NCI-H82 (cell line): ENCODE measurements around the gene TRIO.

ENCODE experiments used
- DNase-seq: peaks from one replicate; lab custom pipeline; 2025; lab: John Stamatoyannopoulos, UW

Gene TRIO

DNA sequence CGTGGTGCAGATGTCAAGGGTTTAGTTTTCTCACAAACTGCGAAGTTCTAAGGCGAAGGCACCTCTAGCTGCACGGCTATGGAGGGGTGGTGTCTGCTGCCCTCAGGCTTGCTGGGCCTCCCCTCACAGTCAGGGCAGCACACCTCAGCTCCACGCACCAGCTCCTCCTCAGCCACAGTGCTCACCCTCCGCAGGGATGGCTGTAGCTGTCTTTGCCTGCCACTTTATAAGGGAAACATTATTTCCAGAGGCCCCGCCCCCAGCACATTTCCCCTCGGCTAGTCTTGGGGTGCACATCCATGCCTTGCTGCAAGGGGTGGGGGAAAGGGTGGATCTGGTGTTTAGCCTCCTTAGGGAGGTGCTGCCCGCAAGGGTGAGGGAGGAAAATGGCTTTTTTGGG is 154.6 kb downstream of the TRIO start:
- no peak for DNase-seq

GRCh38 chr5:14298126-14298847 is 155.1 kb downstream of the TRIO start:
- no peak for DNase-seq

GRCh38 chr5:14299666-14300065 is 156.5 kb downstream of the TRIO start:
- DNase-seq = peak; percentile 96

DNA sequence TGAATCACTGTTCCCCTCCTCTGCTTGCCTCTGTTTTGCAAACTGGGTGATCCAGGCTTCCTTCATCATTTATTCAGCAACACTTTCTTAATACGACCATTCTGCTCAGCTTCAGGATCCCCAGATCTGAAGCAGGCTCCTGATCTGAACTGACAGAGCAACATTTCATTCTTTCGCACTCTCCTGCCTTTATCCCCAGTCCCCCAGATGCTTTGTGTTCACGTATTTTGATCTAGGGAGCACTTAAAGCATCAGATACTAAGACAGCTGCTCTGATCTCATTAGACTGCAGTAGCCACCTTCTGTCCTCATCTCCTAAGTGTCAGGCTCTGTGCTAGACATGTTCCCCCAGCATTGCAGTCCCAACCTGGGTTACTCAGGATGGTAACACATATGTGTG is 158.0 kb downstream of the TRIO start:
- DNase-seq = peak; percentile 97

GRCh38 chr5:14302330-14302729 is 159.2 kb downstream of the TRIO start:
- DNase-seq = no peak

GRCh38 chr5:14305045-14305444 is 161.9 kb downstream of the TRIO start:
- DNase-seq = no peak

DNA sequence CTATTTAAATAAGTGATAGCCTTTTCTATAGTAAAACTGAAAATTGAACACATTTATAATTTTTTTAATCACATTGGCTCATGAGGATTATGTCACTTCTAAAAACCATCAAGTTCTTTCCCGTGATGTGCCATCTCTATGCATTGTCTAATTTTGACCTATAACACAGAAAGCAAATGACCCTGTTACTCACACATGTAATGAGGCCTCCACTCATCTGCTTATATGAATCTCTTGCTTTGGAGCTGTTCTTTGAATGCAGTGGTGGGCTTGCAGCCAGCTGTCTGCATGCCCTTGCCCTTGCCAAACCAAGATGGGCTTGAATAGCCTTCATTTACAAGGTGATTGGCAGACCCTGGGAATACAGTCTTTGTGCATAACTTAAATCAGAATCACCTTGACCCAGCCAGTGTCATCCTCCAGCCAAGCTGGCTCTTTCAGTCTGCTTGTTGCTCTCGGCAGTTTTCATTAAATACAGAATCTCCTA is 163.2 kb downstream of the TRIO start:
- DNase-seq = no peak

- no peak for DNase-seq
Observed at GRCh38 chr5:14308384-14309154, 165.4 kb downstream of the TRIO start.

DNA sequence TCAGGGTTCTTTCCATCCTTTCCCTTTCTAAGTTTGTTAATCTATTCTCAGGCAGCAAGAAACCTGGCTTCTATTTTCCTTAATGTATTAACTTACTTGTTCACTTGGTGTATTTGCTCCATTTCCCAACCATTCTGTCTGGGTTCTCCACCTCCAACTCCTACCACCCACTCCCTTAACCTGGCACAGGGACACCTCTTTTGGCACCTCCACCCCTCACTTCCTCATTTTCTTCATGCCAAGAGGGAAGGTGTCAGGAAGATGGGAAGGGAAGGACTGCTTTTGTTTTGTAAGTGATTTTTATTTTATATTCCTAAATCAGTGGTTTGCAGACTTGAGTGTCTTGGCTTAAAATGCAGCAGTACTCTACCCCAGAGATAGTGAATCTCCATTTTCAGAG is 166.1 kb downstream of the TRIO start:
- no peak for DNase-seq

GRCh38 chr5:14309878-14310531 is 166.9 kb downstream of the TRIO start:
- DNase-seq = no peak

GRCh38 chr5:14310901-14311300 is 167.8 kb downstream of the TRIO start:
- peak; percentile 25 for DNase-seq

GRCh38 chr5:14313986-14314690 is 171.0 kb downstream of the TRIO start:
- DNase-seq = no peak

DNA sequence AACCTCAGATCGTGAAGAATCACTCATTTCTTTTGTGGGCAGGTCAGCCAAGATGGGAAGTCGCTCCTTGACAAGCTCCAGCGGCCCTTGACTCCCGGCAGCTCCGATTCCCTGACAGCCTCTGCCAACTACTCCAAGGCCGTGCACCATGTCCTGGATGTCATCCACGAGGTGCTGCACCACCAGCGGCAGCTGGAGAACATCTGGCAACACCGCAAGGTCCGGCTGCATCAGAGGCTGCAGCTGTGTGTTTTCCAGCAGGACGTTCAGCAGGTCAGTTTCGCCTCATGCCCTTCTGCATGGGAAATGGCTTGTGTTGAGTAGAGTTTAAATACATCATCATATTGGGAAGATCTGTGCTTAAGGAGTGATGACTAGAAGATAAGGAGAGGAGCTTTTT is 173.3 kb downstream of the TRIO start:
- DNase-seq = no peak

DNA sequence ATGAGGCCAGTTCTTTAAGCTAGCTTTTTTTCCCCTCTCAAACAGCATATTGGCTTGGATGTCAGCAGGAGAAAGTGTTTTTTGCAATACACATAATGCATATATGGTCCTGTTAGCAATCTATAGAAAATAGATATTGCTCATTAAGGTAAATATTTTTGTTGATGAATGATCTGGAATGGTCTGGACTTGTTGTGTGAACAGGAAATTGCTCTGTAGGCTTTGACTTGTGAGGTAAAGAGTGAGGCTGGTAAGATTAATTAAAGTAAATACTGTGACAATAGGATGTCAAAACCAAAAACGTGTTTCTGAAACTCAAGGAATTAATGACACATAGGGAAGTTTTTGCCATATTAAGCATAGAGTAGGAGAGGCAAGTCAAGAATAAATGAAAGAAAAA is 176.0 kb downstream of the TRIO start:
- no peak for DNase-seq

GRCh38 chr5:14321936-14322335 is 178.8 kb downstream of the TRIO start:
- DNase-seq = no peak

DNA sequence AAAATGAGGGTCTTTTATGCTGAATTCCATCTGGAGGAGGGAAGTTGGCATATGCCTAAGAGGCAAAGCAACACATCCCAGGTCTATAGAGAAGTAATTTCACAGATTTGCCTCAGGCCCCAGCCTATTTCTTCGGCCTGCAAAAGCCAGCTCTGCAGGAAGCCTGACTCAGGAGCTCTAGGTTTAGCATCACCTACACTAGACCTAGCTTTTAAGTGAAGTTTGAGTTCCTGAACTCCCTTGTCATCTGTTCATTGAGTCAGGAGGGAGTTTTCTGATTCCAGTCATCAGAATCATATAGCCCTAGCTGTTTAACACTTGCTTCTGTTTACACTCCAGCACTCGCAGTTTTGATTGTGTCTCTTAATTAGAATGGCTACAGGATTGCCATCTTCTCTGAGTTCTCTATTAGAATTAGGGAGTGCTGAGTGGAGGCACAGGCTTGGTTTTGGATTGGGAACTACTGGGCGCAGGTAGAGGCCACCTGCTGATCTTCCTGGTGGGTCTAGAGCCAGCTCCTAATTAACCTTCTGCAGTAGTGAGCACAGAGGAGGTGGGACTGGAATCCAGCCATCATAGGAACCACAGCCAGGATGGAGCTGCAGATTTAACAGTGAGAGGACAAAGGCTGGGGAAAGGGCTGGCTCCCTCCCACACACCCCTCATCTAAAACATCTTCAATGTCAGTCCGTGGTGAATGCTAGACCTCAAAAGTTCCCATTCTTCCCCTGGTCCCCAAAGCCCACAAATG is 179.5 kb downstream of the TRIO start:
- no peak for DNase-seq

GRCh38 chr5:14323466-14323865 is 180.3 kb downstream of the TRIO start:
- no peak for DNase-seq

DNA sequence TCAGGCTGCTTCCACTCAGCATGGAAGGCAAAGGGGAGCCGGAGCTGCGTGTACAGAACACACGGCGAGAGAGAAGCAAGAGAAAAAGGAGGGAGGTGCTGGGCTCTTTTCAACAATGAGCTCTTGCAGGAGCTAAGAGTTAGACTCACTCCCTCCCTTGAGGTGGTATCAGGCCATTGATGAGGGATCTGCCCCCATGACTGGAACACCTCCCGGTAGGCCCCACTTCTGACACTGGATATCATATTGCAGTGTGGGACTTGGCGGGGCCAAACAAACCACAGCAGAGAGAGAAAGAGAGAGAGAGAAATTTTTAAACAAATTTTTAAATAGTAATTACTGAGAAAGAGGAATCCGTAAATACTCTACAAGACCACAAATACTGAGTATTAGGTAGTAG is 182.2 kb downstream of the TRIO start:
- DNase-seq = no peak

- peak; percentile 19 for DNase-seq
Observed at GRCh38 chr5:14326035-14326903, 183.1 kb downstream of the TRIO start.

DNA sequence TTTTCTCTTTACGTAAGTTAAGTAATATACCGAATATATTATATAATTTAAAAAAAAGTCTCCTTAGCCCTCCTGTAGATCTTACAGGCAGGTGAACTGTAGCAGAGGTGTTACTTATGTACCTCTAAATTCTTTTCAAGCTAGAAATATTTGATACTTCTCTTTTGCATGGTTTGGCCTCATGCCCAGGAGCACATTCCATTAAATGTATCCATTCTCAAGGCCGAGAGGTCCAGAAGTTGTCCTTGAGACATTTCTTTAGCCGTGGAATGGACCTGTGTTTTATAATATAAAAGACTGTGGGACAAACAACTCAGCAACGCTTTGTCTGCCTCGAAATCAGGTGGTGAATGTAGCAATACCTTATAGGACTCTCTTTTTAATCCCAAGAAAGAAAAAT is 184.5 kb downstream of the TRIO start:
- no peak for DNase-seq

GRCh38 chr5:14328144-14328543 is 185.0 kb downstream of the TRIO start:
- no peak for DNase-seq
